K562 (cell line): ENCODE results near the gene F12. TPM values are rescaled to one million over a fixed set of nuclear protein-coding genes. Genes with fewer than 3 reads are reported as not detected.

Source experiments
- CCAR2 ChIP-seq: fragments of 200-400 bp; formaldehyde crosslinking; IDR thresholded peaks from 2 replicates; pipeline ENCODE4 v1.6.1; 2017; ENCODE audit warnings: mild to moderate bottlenecking, low read depth, low read length
- CSDE1 ChIP-seq, 2 experiments: fragments of 450-650 bp; IDR thresholded peaks; 2 replicates each; pipeline ENCODE4 v1.6.1; 2016; ENCODE audit warnings: mild to moderate bottlenecking in 1 of 2
- GABPB2 ChIP-seq: fragments of 250-450 bp; sonication (Bioruptor Pico); conservative IDR thresholded peaks from 2 replicates; pipeline ENCODE4 v1.5.1; 2021; ENCODE audit warnings: mild to moderate bottlenecking
- HDAC1 ChIP-seq, 2 experiments: fragments of 450-650 bp; IDR thresholded peaks; 2 replicates each; pipeline ENCODE4 v1.6.1; 2016 to 2017; ENCODE audit warnings: inconsistent platforms in 1 of 2, mild to moderate bottlenecking in 1 of 2, moderate library complexity in 1 of 2
- HNRNPLL ChIP-seq: fragments of 200-400 bp; formaldehyde crosslinking; IDR thresholded peaks from 2 replicates; pipeline ENCODE4 v1.6.1; 2017; ENCODE audit warnings: low read length, low read depth, mild to moderate bottlenecking; ENCODE audit not compliant: poor library complexity, severe bottlenecking
- KLF10 ChIP-seq: fragments of 250-450 bp; sonication (Bioruptor Pico); IDR thresholded peaks from 2 replicates; pipeline ENCODE4 v1.6.1; 2021; ENCODE audit warnings: matching md5 sums
- NEUROD1 ChIP-seq: fragments of 150-350 bp; IDR thresholded peaks from 2 replicates; pipeline ENCODE4 v1.6.1; 2014; ENCODE audit warnings: borderline replicate concordance, low read length, low read depth; ENCODE audit not compliant: partially characterized antibody
- NFIC ChIP-seq: fragments of 450-650 bp; IDR thresholded peaks from 2 replicates; pipeline ENCODE4 v1.6.1; 2017; ENCODE audit warnings: mild to moderate bottlenecking, inconsistent platforms
- PML ChIP-seq: IDR thresholded peaks from 2 replicates; pipeline ENCODE4 v1.6.1; 2012; ENCODE audit warnings: low read length, inconsistent platforms
- SIN3A ChIP-seq, 2 experiments: fragments of 150-350 bp in 1 of 2; IDR thresholded peaks; 2 replicates each; pipeline ENCODE4 v1.6.1; 2011 to 2016; ENCODE audit warnings: borderline replicate concordance in 2 of 2, low read depth in 2 of 2, low read length in 2 of 2, mild to moderate bottlenecking in 2 of 2, moderate library complexity in 2 of 2; ENCODE audit not compliant: control insufficient read depth in 1 of 2
- SMAD4 ChIP-seq: fragments of 250-450 bp; sonication (Bioruptor Pico); conservative IDR thresholded peaks from 2 replicates; pipeline ENCODE4 v1.8.0; 2021; ENCODE audit warnings: inconsistent platforms, mild to moderate bottlenecking, moderate library complexity
- ZC3H8 ChIP-seq: fragments of 450-650 bp; IDR thresholded peaks from 2 replicates; pipeline ENCODE4 v1.6.1; 2017
- ZNF217 ChIP-seq: sonication (generic); formaldehyde crosslinking; IDR thresholded peaks from 2 replicates; pipeline ENCODE4 v1.8.0; 2022; ENCODE audit warnings: mild to moderate bottlenecking, missing genetic modification reagents
- ZNF695 ChIP-seq: fragments of 450-650 bp; formaldehyde crosslinking; IDR thresholded peaks from 2 replicates; pipeline ENCODE4 v1.4.0; 2020; ENCODE audit warnings: mild to moderate bottlenecking, moderate library complexity
- polyA plus RNA-seq, 8 experiments: library from polyadenylated mRNA; depleted of rRNA in 4 of 8; stranded (reverse) in 5 of 8; unstranded in 3 of 8; fragments of >200 nt; fragmentation: Nextera tagmentation in 2 of 8; fragmentation: Illumina TruSeq in 1 of 8; extraction: Ambion mirVana in 2 of 8; extraction: Trizol in 1 of 8; gene quantifications; 2 replicates each; pipeline versions ENCODE4 v1.2.1 to v1.2.3, GENCODE V29; 2011 to 2014; ENCODE audit warnings: inconsistent platforms in 1 of 8, missing spikeins in 1 of 8
- total RNA-seq, 7 experiments: library from RNA; depleted of rRNA in 6 of 7; stranded (reverse); fragments of >200 nt in 6 of 7; fragmentation: Illumina TruSeq in 2 of 7; extraction: Trizol in 2 of 7; gene quantifications; 2 replicates each; pipeline versions ENCODE4 v1.2.1 to v1.2.3, GENCODE V29; 2011 to 2021; ENCODE audit warnings: low replicate concordance in 1 of 7
- TF ChIP-seq, protein P1 (sequence below): fragments of 200-600 bp; sonication (generic); IDR thresholded peaks from one replicate; pipeline ENCODE4 v1.6.1; 2012; ENCODE audit warnings: mild to moderate bottlenecking, low read depth, low read length, inconsistent platforms
- TF ChIP-seq, protein P2 (sequence below): fragments of 450-650 bp; IDR thresholded peaks from 2 replicates; pipeline ENCODE4 v1.6.1; 2018; ENCODE audit warnings: mild to moderate bottlenecking, low read depth; ENCODE audit not compliant: partially characterized antibody

Gene F12
- total and polyA plus RNA-seq, 9 of the 15 experiments (the other 6 are each of a cell fraction or from before 2014, with no cell fraction given), result 0.59 to 18.3 (median 3.6) TPM

DNA sequence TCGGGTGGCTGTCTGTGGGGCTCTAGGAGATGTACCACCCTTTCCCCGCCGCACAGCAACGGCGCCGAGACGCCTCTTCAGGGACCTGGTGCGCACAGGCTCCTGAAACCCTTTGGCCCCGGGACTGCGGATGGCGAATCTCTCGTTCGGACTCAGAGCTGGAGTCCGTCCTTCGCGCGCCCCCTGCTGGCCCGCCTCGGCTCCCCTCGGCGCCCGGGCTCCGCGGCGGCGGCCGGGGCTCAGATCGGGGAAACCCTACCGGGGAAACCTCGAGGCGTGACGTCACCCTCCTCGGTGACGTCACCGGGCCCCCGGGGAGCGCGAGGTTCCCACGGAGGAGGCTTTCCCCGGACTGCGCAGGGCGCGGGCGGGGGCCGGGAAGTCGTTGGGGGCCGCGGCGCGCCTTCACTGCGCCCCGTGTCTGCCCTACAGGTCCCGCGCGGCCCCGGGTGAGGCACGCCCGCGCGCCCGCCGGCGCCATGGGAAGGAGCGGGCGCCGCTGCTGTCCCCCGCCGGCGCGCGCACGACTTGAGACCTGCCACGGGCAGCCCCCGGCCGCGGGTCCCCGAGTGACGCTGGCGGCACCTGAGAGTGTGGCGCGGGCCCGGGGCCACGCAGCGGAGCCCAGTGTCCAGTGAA, 45.2 kb upstream of the F12 start (continued):
- TF ChIP-seq, protein P1, sequence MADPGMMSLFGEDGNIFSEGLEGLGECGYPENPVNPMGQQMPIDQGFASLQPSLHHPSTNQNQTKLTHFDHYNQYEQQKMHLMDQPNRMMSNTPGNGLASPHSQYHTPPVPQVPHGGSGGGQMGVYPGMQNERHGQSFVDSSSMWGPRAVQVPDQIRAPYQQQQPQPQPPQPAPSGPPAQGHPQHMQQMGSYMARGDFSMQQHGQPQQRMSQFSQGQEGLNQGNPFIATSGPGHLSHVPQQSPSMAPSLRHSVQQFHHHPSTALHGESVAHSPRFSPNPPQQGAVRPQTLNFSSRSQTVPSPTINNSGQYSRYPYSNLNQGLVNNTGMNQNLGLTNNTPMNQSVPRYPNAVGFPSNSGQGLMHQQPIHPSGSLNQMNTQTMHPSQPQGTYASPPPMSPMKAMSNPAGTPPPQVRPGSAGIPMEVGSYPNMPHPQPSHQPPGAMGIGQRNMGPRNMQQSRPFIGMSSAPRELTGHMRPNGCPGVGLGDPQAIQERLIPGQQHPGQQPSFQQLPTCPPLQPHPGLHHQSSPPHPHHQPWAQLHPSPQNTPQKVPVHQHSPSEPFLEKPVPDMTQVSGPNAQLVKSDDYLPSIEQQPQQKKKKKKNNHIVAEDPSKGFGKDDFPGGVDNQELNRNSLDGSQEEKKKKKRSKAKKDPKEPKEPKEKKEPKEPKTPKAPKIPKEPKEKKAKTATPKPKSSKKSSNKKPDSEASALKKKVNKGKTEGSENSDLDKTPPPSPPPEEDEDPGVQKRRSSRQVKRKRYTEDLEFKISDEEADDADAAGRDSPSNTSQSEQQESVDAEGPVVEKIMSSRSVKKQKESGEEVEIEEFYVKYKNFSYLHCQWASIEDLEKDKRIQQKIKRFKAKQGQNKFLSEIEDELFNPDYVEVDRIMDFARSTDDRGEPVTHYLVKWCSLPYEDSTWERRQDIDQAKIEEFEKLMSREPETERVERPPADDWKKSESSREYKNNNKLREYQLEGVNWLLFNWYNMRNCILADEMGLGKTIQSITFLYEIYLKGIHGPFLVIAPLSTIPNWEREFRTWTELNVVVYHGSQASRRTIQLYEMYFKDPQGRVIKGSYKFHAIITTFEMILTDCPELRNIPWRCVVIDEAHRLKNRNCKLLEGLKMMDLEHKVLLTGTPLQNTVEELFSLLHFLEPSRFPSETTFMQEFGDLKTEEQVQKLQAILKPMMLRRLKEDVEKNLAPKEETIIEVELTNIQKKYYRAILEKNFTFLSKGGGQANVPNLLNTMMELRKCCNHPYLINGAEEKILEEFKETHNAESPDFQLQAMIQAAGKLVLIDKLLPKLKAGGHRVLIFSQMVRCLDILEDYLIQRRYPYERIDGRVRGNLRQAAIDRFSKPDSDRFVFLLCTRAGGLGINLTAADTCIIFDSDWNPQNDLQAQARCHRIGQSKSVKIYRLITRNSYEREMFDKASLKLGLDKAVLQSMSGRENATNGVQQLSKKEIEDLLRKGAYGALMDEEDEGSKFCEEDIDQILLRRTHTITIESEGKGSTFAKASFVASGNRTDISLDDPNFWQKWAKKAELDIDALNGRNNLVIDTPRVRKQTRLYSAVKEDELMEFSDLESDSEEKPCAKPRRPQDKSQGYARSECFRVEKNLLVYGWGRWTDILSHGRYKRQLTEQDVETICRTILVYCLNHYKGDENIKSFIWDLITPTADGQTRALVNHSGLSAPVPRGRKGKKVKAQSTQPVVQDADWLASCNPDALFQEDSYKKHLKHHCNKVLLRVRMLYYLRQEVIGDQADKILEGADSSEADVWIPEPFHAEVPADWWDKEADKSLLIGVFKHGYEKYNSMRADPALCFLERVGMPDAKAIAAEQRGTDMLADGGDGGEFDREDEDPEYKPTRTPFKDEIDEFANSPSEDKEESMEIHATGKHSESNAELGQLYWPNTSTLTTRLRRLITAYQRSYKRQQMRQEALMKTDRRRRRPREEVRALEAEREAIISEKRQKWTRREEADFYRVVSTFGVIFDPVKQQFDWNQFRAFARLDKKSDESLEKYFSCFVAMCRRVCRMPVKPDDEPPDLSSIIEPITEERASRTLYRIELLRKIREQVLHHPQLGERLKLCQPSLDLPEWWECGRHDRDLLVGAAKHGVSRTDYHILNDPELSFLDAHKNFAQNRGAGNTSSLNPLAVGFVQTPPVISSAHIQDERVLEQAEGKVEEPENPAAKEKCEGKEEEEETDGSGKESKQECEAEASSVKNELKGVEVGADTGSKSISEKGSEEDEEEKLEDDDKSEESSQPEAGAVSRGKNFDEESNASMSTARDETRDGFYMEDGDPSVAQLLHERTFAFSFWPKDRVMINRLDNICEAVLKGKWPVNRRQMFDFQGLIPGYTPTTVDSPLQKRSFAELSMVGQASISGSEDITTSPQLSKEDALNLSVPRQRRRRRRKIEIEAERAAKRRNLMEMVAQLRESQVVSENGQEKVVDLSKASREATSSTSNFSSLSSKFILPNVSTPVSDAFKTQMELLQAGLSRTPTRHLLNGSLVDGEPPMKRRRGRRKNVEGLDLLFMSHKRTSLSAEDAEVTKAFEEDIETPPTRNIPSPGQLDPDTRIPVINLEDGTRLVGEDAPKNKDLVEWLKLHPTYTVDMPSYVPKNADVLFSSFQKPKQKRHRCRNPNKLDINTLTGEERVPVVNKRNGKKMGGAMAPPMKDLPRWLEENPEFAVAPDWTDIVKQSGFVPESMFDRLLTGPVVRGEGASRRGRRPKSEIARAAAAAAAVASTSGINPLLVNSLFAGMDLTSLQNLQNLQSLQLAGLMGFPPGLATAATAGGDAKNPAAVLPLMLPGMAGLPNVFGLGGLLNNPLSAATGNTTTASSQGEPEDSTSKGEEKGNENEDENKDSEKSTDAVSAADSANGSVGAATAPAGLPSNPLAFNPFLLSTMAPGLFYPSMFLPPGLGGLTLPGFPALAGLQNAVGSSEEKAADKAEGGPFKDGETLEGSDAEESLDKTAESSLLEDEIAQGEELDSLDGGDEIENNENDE, result no peak
- TF ChIP-seq HNRNPLL (no peak), ZNF217 (CRISPR knock-in tag) (no peak), NFIC (peak; percentile 36), SMAD4 (CRISPR knock-in tag) (peak; percentile 82), KLF10 (no peak), GABPB2 (no peak), SIN3A (IDR thresholded peaks at IDR 0.05; ENCODE audit: borderline replicate concordance in 2 of 2, control insufficient read depth in 1 of 2, low read depth in 2 of 2, low read length in 2 of 2) (peak; percentile 58 to 90; a peak in 2 of 4 replicates), HDAC1 (IDR thresholded peaks at IDR 0.05) (no peak), NEUROD1 (peak; percentile 23), CCAR2 (no peak), ZNF695 (CRISPR knock-in tag) (no peak), PML (peak; percentile 39; the same call in 1 of the 2 replicates), CSDE1 (IDR thresholded peaks at IDR 0.05) (peak in 1 of 2 experiments; percentile 79; a peak in 1 of 4 replicates), ZC3H8 (no peak)
- TF ChIP-seq, protein P2, sequence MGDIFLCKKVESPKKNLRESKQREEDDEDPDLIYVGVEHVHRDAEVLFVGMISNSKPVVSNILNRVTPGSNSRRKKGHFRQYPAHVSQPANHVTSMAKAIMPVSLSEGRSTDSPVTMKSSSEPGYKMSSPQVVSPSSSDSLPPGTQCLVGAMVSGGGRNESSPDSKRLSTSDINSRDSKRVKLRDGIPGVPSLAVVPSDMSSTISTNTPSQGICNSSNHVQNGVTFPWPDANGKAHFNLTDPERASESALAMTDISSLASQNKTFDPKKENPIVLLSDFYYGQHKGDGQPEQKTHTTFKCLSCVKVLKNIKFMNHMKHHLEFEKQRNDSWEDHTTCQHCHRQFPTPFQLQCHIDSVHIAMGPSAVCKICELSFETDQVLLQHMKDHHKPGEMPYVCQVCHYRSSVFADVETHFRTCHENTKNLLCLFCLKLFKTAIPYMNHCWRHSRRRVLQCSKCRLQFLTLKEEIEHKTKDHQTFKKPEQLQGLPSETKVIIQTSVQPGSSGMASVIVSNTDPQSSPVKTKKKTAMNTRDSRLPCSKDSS, result no peak
